ENCODE data around the gene MTMR10. TPM values are rescaled to one million over a fixed set of nuclear protein-coding genes. Genes with fewer than 3 reads are reported as not detected.

The MTMR10 gene
- total RNA-seq, 4 donors from 2014 or later = 24.9 to 46.7 (median 27.1) TPM

GRCh38 chr15:30929982-30930381 lies 61.4 kb downstream of the MTMR10 start:
- H3K9me3 ChIP-seq = no peaks in the 10 kb centered on the region
- H3K36me3 ChIP-seq = peaks cover 71% of the 10 kb centered on the region
- no peak for DNase-seq (ENCODE audit: low spot score in 2 of 2)
- H3K4me3 ChIP-seq = no peak overlapping the region
- WGBS = 91% methylated on average over 4 of the region's 4 CpGs
- no peak overlapping the region for H3K27ac ChIP-seq
- H3K27me3 ChIP-seq = no peaks in the 10 kb centered on the region
- no peak for TF ChIP-seq POLR2AphosphoS5 (IDR thresholded peaks at IDR 0.05)
- no peak for TF ChIP-seq CTCF (IDR thresholded peaks at IDR 0.05)
- TF ChIP-seq POLR2A (IDR thresholded peaks at IDR 0.05) = no peak
- TF ChIP-seq EP300 (IDR thresholded peaks at IDR 0.05) = no peak
- H3K4me1 ChIP-seq = no peaks in the 10 kb centered on the region

GRCh38 chr15:30929064-30929669 lies 62.3 kb downstream of the MTMR10 start:
- Histone ChIP-seq H3K27ac (no peak overlapping the region), H3K4me1 (no peaks in the 10 kb centered on the region), H3K9me3 (no peaks in the 10 kb centered on the region), H3K36me3 (peaks cover 72% of the 10 kb centered on the region), H3K4me3 (no peak overlapping the region), H3K27me3 (no peaks in the 10 kb centered on the region)
- 55% methylated on average over 10 of the region's 10 CpGs for WGBS
- no peak for DNase-seq (ENCODE audit: low spot score in 2 of 2)
- TF ChIP-seq CTCF (IDR thresholded peaks at IDR 0.05) (no peak), POLR2AphosphoS5 (IDR thresholded peaks at IDR 0.05) (no peak), POLR2A (IDR thresholded peaks at IDR 0.05) (no peak), EP300 (IDR thresholded peaks at IDR 0.05) (no peak)

- Histone ChIP-seq H3K36me3 (peaks cover 77% of the 10 kb centered on the region), H3K4me1 (peaks cover 7% of the 10 kb centered on the region), H3K4me3 (no peak overlapping the region), H3K27ac (no peak overlapping the region), H3K27me3 (no peaks in the 10 kb centered on the region), H3K9me3 (no peaks in the 10 kb centered on the region)
- 86% methylated on average over 5 of the region's 5 CpGs for WGBS
- DNase-seq (ENCODE audit: low spot score in 2 of 2) = no peak
- no peak for TF ChIP-seq POLR2A (IDR thresholded peaks at IDR 0.05)
- TF ChIP-seq EP300 (IDR thresholded peaks at IDR 0.05) = no peak
- no peak for TF ChIP-seq CTCF (IDR thresholded peaks at IDR 0.05)
- TF ChIP-seq POLR2AphosphoS5 (IDR thresholded peaks at IDR 0.05) = no peak
These were observed 63.4 kb downstream of the MTMR10 start for GRCh38 chr15:30928076-30928475.

GRCh38 chr15:30927148-30927761 lies 64.2 kb downstream of the MTMR10 start:
- no peak overlapping the region for H3K4me3 ChIP-seq
- no peaks in the 10 kb centered on the region for H3K9me3 ChIP-seq
- H3K36me3 ChIP-seq = peaks cover 85% of the 10 kb centered on the region
- peaks cover 7% of the 10 kb centered on the region for H3K4me1 ChIP-seq
- no peak for DNase-seq (ENCODE audit: low spot score in 2 of 2)
- H3K27me3 ChIP-seq = no peaks in the 10 kb centered on the region
- TF ChIP-seq EP300 (IDR thresholded peaks at IDR 0.05) (no peak), POLR2A (IDR thresholded peaks at IDR 0.05) (no peak), CTCF (IDR thresholded peaks at IDR 0.05) (no peak), POLR2AphosphoS5 (IDR thresholded peaks at IDR 0.05) (no peak)
- no peak overlapping the region for H3K27ac ChIP-seq
- WGBS = 88% methylated on average over 5 of the region's 7 CpGs

- no peaks in the 10 kb centered on the region for H3K27me3 ChIP-seq
- no peak for TF ChIP-seq EP300 (IDR thresholded peaks at IDR 0.05)
- TF ChIP-seq POLR2A (IDR thresholded peaks at IDR 0.05) = no peak
- TF ChIP-seq POLR2AphosphoS5 (IDR thresholded peaks at IDR 0.05) = no peak
- TF ChIP-seq CTCF (IDR thresholded peaks at IDR 0.05) = no peak
- no peaks in the 10 kb centered on the region for H3K9me3 ChIP-seq
- H3K36me3 ChIP-seq = peaks cover 90% of the 10 kb centered on the region
- peaks cover 7% of the 10 kb centered on the region for H3K4me1 ChIP-seq
- H3K27ac ChIP-seq = no peak overlapping the region
- 92% methylated on average over 8 of the region's 8 CpGs for WGBS
- H3K4me3 ChIP-seq = no peak overlapping the region
- no peak for DNase-seq (ENCODE audit: low spot score in 2 of 2)
These were observed 65.3 kb downstream of the MTMR10 start for GRCh38 chr15:30926161-30926560.

Measured in suprapubic skin (tissue), 4 donors.